HFFc6 (cell line): ENCODE results near the gene RNPEP. TPM values are rescaled to one million over a fixed set of nuclear protein-coding genes. Genes with fewer than 3 reads are reported as not detected.
A peak's percentile ranks its signal among the peaks of the same experiment; 100 is the strongest.

ENCODE experiments used
- DNase-seq: peaks from one replicate; pipeline ENCODE4 v3.0.0-alpha.2; 2018
- H3K27ac Mint-ChIP-seq: 2 replicates; pipeline ENCODE4 v1.8.0; 2020; ENCODE audit warnings: mild to moderate bottlenecking, mixed read lengths
- H3K27me3 Mint-ChIP-seq: 2 replicates; pipeline ENCODE4 v1.8.0; 2021; ENCODE audit warnings: mild to moderate bottlenecking, moderate library complexity, mixed read lengths; ENCODE audit not compliant: insufficient read depth
- H3K36me3 Mint-ChIP-seq: 2 replicates; pipeline ENCODE4 v1.8.0; 2021; ENCODE audit warnings: low read depth, mixed read lengths
- H3K4me1 Mint-ChIP-seq: 2 replicates; pipeline ENCODE4 v1.8.0; 2020; ENCODE audit warnings: low read depth, mixed read lengths
- H3K4me3 Mint-ChIP-seq: 2 replicates; pipeline ENCODE4 v1.8.0; 2020; ENCODE audit warnings: mild to moderate bottlenecking, moderate library complexity, mixed read lengths
- H3K9me3 Mint-ChIP-seq: 2 replicates; pipeline ENCODE4 v1.8.0; 2020; ENCODE audit warnings: mild to moderate bottlenecking, mixed read lengths
- total RNA-seq, 6 experiments: library from RNA; stranded (reverse); fragmentation: NEBNext Ultra II Directional; extraction: Animal tissue kit (Norgen Biotek cat#: 25700); gene quantifications; 2 replicates in 1 of 6; 3 replicates in 5 of 6; pipeline ENCODE4 v1.2.3, GENCODE V29; 2021
- TF ChIP-seq, protein P1 (sequence below): fragments of 200-600 bp; sonication (generic); IDR thresholded peaks from 2 replicates; pipeline ENCODE4 v1.5.0; 2021; ENCODE audit warnings: antibody characterized with exemption, mild to moderate bottlenecking

The RNPEP gene
- total RNA-seq, 6 experiments from 2014 or later = 66.6 to 82.5 (median 76.4) TPM

DNA sequence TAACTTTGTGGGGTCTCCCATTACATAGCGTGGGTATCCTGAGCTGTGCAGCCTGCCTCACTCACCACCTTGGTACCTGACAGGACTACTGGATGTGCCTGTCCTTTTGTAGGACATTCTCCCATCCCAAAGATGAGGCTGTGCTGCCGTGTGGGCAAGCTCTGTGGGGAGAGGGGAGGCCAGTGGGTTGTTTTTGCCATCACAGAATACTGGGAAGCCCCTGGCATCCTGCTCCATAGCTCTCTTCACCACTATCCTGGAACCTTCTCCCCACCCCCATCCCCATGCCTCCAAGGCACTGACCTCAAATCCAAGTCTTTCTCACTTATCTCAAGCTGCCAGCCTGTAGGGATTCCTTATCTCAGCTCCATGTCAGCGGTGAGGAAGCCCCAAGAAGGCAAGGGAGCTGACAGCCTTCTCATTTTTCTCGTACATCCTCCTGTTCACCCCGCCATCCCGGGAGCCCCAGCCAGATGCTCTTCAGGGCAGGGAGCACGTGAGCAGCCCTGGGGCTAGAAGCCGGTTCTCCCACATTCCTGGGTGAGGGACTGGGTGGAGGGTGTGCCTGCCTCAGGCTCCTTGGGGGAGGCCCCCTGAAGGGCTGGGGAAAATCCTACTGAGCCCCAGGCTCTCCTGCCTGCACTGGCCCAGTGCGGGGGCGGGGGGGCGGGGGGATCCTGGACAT is 25.5 kb downstream of the RNPEP start:
- TF ChIP-seq, protein P1, sequence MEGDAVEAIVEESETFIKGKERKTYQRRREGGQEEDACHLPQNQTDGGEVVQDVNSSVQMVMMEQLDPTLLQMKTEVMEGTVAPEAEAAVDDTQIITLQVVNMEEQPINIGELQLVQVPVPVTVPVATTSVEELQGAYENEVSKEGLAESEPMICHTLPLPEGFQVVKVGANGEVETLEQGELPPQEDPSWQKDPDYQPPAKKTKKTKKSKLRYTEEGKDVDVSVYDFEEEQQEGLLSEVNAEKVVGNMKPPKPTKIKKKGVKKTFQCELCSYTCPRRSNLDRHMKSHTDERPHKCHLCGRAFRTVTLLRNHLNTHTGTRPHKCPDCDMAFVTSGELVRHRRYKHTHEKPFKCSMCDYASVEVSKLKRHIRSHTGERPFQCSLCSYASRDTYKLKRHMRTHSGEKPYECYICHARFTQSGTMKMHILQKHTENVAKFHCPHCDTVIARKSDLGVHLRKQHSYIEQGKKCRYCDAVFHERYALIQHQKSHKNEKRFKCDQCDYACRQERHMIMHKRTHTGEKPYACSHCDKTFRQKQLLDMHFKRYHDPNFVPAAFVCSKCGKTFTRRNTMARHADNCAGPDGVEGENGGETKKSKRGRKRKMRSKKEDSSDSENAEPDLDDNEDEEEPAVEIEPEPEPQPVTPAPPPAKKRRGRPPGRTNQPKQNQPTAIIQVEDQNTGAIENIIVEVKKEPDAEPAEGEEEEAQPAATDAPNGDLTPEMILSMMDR = no peak
- H3K36me3 Mint-ChIP-seq = peaks cover 31% of the 10 kb centered on the region
- H3K4me3 Mint-ChIP-seq = no peak overlapping the region
- H3K4me1 Mint-ChIP-seq = peaks cover 31% of the 10 kb centered on the region
- peak; percentile 28 for DNase-seq
- no peaks in the 10 kb centered on the region for H3K9me3 Mint-ChIP-seq
- peak overlapping the region; percentile 36; the same call in 1 of the 2 replicates for H3K27ac Mint-ChIP-seq
- peaks cover 16% of the 10 kb centered on the region for H3K27me3 Mint-ChIP-seq

DNA sequence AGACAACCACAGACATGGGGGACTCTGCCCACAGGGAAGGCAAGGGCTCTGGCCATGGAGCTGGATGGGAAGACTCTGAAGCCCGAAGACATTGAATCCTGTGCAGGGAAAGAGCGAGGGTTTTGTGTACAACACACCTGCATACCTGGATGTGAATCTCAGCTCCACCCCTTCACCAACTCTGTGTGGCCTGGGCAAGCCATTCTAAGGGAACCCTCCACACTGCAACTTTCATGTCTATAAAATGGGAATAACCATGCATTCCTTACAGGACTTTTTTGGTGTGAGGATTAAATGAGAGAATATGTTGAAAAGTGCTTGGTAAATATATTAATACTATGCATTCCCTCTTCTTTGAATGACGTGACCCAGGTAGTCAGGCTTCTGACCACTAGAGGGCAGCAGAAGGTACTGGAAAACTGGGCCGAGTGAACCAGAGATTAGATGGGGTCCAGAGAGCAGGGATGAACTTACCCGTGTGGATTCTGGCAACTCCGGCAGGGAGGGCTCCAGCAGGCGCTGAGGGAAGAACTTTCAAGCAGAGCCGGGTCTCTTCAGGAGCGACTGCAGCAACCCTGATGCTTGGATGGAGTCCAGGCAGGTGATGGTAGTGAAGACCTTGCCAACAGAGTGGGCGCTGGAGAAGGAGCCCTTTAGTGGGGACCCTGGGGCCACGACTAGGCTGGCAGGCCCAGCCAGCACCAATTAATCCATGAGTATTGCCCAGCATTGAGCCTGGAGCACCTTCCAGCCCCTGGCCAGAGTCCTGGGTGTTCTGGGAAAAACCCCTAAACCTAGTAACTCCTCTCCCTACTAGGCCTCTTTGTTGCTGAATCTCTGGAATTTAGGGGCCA is 27.1 kb downstream of the RNPEP start:
- Mint-ChIP-seq H3K36me3 (peaks cover 18% of the 10 kb centered on the region), H3K4me3 (no peak overlapping the region), H3K27me3 (peaks cover 20% of the 10 kb centered on the region), H3K9me3 (no peaks in the 10 kb centered on the region), H3K4me1 (peaks cover 31% of the 10 kb centered on the region), H3K27ac (no peak overlapping the region)
- DNase-seq = peak; percentile 74
- TF ChIP-seq, protein P1 = peak; percentile 97

- Mint-ChIP-seq H3K27ac (no peak within 1 kb of the TSS), H3K27me3 (peaks cover 20% of the 10 kb centered on the region), H3K4me3 (no peak within 1 kb of the TSS), H3K36me3 (peaks cover 13% of the 10 kb centered on the region), H3K4me1 (peaks cover 28% of the 10 kb centered on the region), H3K9me3 (no peaks in the 10 kb centered on the region)
- DNase-seq = no peak
- TF ChIP-seq, protein P1 = no peak
Measured at GRCh38 chr1:202010180-202011015, 27.9 kb downstream of the RNPEP start, which contains the start of gene ELF3. Gene ELF3, plus strand, starts transcription at chr1:202010587. Its CDS starts 550 bp downstream, at chr1:202011137.

DNA sequence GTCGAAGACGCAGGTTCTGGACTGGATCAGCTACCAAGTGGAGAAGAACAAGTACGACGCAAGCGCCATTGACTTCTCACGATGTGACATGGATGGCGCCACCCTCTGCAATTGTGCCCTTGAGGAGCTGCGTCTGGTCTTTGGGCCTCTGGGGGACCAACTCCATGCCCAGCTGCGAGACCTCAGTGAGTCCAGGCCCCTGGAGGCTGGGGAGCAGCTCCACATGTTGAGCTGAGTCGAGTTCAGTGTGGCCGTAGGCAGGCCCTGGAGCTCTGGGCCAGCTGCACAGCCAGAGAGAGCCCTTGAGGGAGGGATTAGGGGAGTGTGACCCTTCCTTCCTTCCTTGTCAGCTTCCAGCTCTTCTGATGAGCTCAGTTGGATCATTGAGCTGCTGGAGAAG is 29.5 kb downstream of the RNPEP start:
- TF ChIP-seq, protein P1 = no peak
- H3K9me3 Mint-ChIP-seq = no peaks in the 10 kb centered on the region
- 0 out of 2 replicates have a peak, but pooled peaks cover 3% of the 10 kb centered on the region for H3K36me3 Mint-ChIP-seq
- peaks cover 27% of the 10 kb centered on the region for H3K27me3 Mint-ChIP-seq
- no peak for DNase-seq
- no peak overlapping the region for H3K27ac Mint-ChIP-seq
- no peak overlapping the region for H3K4me3 Mint-ChIP-seq
- peaks cover 29% of the 10 kb centered on the region for H3K4me1 Mint-ChIP-seq
